UCSD-AML1 (cell line): ENCODE results near the gene CR1.
A peak's percentile ranks its signal among the peaks of the same experiment; 100 is the strongest.
"Not testable (repeated sequence)": the region's sequence is repeated elsewhere in the genome, so short reads cannot be mapped to it uniquely, and the experiment has no call there.

Source experiments
- DNase-seq: peaks from one replicate; lab custom pipeline; 2025; ENCODE audit not compliant: unreplicated experiment; lab: John Stamatoyannopoulos, UW

The CR1 gene

GRCh38 chr1:207495801-207496792, at the start of gene CR1:
CR1 (plus strand) TSS chr1:207496157; CDS start chr1:207496268, 111 bp downstream.
- DNase-seq = peak; percentile 32

- DNase-seq = no peak
Observed at GRCh38 chr1:207453710-207454045, 42.3 kb upstream of the CR1 start.

- no peak for DNase-seq
Observed at GRCh38 chr1:207454046-207454964, 41.7 kb upstream of the CR1 start, which contains the start of gene CR2. CR2 (plus strand) TSS chr1:207454328; CDS start chr1:207454419, 91 bp downstream.

- DNase-seq = no peak
Observed at GRCh38 chr1:207455183-207455754, 40.7 kb upstream of the CR1 start.

- no peak for DNase-seq
Observed at GRCh38 chr1:207458414-207458813, 37.5 kb upstream of the CR1 start.

GRCh38 chr1:207459008-207459407, 36.9 kb upstream of the CR1 start:
- DNase-seq = no peak

GRCh38 chr1:207461649-207462048, 34.3 kb upstream of the CR1 start:
- no peak for DNase-seq

GRCh38 chr1:207462535-207462934, 33.4 kb upstream of the CR1 start:
- DNase-seq = no peak

GRCh38 chr1:207463021-207463420, 32.9 kb upstream of the CR1 start:
- no peak for DNase-seq

- no peak for DNase-seq
Observed at GRCh38 chr1:207463571-207463970, 32.4 kb upstream of the CR1 start.

- no peak for DNase-seq
Observed at GRCh38 chr1:207470927-207471326, 25.0 kb upstream of the CR1 start.

GRCh38 chr1:207474210-207474609, 21.7 kb upstream of the CR1 start:
- no peak for DNase-seq

- DNase-seq = no peak
Observed at GRCh38 chr1:207486198-207486597, 9.8 kb upstream of the CR1 start.

- no peak for DNase-seq
Observed at GRCh38 chr1:207487636-207488035, 8.3 kb upstream of the CR1 start.

- no peak for DNase-seq
Observed at GRCh38 chr1:207493212-207493611, 2.7 kb upstream of the CR1 start.

- no peak for DNase-seq
Observed at GRCh38 chr1:207494171-207494570, 1.8 kb upstream of the CR1 start.

- not testable (repeated sequence) for DNase-seq
Observed at GRCh38 chr1:207495281-207495680, 676 bp upstream of the CR1 start.

- no peak for DNase-seq
Observed at GRCh38 chr1:207497941-207498340, 2.0 kb downstream of the CR1 start.

GRCh38 chr1:207499573-207499972, 3.6 kb downstream of the CR1 start:
- DNase-seq = peak; percentile 62

- no peak for DNase-seq
Observed at GRCh38 chr1:207500306-207500705, 4.3 kb downstream of the CR1 start.

GRCh38 chr1:207501071-207501470, 5.1 kb downstream of the CR1 start:
- DNase-seq = no peak
